Esophagus muscularis mucosa (tissue), 3 donors: ENCODE data around the gene NLRC3.

Experiments
- EP300 ChIP-seq: sonication (generic); formaldehyde crosslinking; IDR thresholded peaks from one replicate; pipeline ENCODE4 v1.6.1; 2017; ENCODE audit warnings: antibody characterized with exemption
- POLR2A ChIP-seq: fragments of 450-650 bp; IDR thresholded peaks from one replicate; pipeline ENCODE4 v1.6.1; 2017; ENCODE audit warnings: antibody characterized with exemption, moderate library complexity, mild to moderate bottlenecking, low read depth
- POLR2AphosphoS5 ChIP-seq, 2 donors: sonication (generic); formaldehyde crosslinking; IDR thresholded peaks; one replicate each; pipeline ENCODE4 v1.6.1; 2017; ENCODE audit warnings: antibody characterized with exemption in 2 of 2

- TF ChIP-seq EP300: no peak
- no peak for TF ChIP-seq POLR2A
- no peak for TF ChIP-seq POLR2AphosphoS5 (IDR thresholded peaks at IDR 0.05)
Observed at GRCh38 chr16:3515897-3516296, 61.3 kb downstream of the NLRC3 start.
